Osteocyte (in vitro differentiated cells): Measurements from ENCODE around the gene APC2. TPM values are rescaled to one million over a fixed set of nuclear protein-coding genes. Genes with fewer than 3 reads are reported as not detected.
A peak's percentile ranks its signal among the peaks of the same experiment; 100 is the strongest.
"Not testable (repeated sequence)": the region's sequence is repeated elsewhere in the genome, so short reads cannot be mapped to it uniquely, and the experiment has no call there.

Experiments
- DNase-seq: peaks from one replicate; pipeline ENCODE4 v3.0.0; 2021; ENCODE audit warnings: mixed read lengths; ENCODE audit not compliant: unreplicated experiment; ENCODE audit errors: extremely low spot score
- H3K27ac Mint-ChIP-seq: one replicate; pipeline ENCODE4 v1.8.0; 2021; ENCODE audit warnings: mild to moderate bottlenecking, mixed read lengths; ENCODE audit not compliant: unreplicated experiment
- H3K27me3 Mint-ChIP-seq: one replicate; pipeline ENCODE4 v1.8.0; 2021; ENCODE audit warnings: mixed read lengths; ENCODE audit not compliant: unreplicated experiment
- H3K36me3 Mint-ChIP-seq: one replicate; pipeline ENCODE4 v1.8.0; 2021; ENCODE audit warnings: mixed read lengths; ENCODE audit not compliant: unreplicated experiment
- H3K4me1 Mint-ChIP-seq: one replicate; pipeline ENCODE4 v1.8.0; 2021; ENCODE audit warnings: mixed read lengths; ENCODE audit not compliant: unreplicated experiment
- H3K4me3 Mint-ChIP-seq: one replicate; pipeline ENCODE4 v1.8.0; 2021; ENCODE audit warnings: mild to moderate bottlenecking, moderate library complexity, mixed read lengths; ENCODE audit not compliant: unreplicated experiment
- H3K9me3 Mint-ChIP-seq: one replicate; pipeline ENCODE4 v1.8.0; 2021; ENCODE audit warnings: mixed read lengths; ENCODE audit not compliant: unreplicated experiment
- CTCF ChIP-seq: fragments of 200-600 bp; sonication (generic); IDR thresholded peaks from 2 replicates; pipeline ENCODE4 v1.5.0; 2021; ENCODE audit warnings: antibody characterized with exemption, mild to moderate bottlenecking, moderate library complexity
- total RNA-seq: library from RNA; stranded (reverse); gene quantifications from 2 replicates; pipeline ENCODE4 v1.2.1, GENCODE V29; 2021

The APC2 gene
- total RNA-seq, 1 donor from 2014 or later: 1.2 TPM

- Mint-ChIP-seq H3K4me3 (peak overlapping the region; percentile 99), H3K27ac (peak overlapping the region; percentile 99), H3K36me3 (peaks cover 24% of the 10 kb centered on the region), H3K27me3 (no peaks in the 10 kb centered on the region), H3K9me3 (no peaks in the 10 kb centered on the region), H3K4me1 (peaks cover 25% of the 10 kb centered on the region)
- no peak for DNase-seq
- TF ChIP-seq CTCF: no peak
These were observed 12.3 kb upstream of the APC2 start for GRCh38 chr19:1437609-1438008.

GRCh38 chr19:1438035-1438932, 11.6 kb upstream of the APC2 start, which contains the start of gene RPS15:
Gene RPS15, plus strand, starts transcription at chr19:1438396. Its CDS starts 30 bp downstream, at chr19:1438426.
- TF ChIP-seq CTCF: peak; percentile 95
- DNase-seq: peak; percentile 99
- no peaks in the 10 kb centered on the region for H3K9me3 Mint-ChIP-seq
- H3K4me3 Mint-ChIP-seq: peak within 1 kb of the TSS; percentile 99
- peaks cover 24% of the 10 kb centered on the region for H3K36me3 Mint-ChIP-seq
- peak within 1 kb of the TSS; percentile 99 for H3K27ac Mint-ChIP-seq
- peaks cover 25% of the 10 kb centered on the region for H3K4me1 Mint-ChIP-seq
- H3K27me3 Mint-ChIP-seq: no peaks in the 10 kb centered on the region

- no peak for TF ChIP-seq CTCF
- Mint-ChIP-seq H3K27me3 (no peaks in the 10 kb centered on the region), H3K36me3 (peaks cover 24% of the 10 kb centered on the region), H3K27ac (peak overlapping the region; percentile 99), H3K4me3 (peak overlapping the region; percentile 99), H3K9me3 (no peaks in the 10 kb centered on the region), H3K4me1 (peaks cover 29% of the 10 kb centered on the region)
- DNase-seq: no peak
These were observed 11.0 kb upstream of the APC2 start for GRCh38 chr19:1438933-1439354.

- Mint-ChIP-seq H3K4me3 (peak overlapping the region; percentile 99), H3K36me3 (peaks cover 24% of the 10 kb centered on the region), H3K4me1 (peaks cover 31% of the 10 kb centered on the region), H3K27ac (peak overlapping the region; percentile 99)
- H3K9me3 Mint-ChIP-seq, H3K27me3 Mint-ChIP-seq, DNase-seq: not testable (repeated sequence)
These were observed 10.2 kb upstream of the APC2 start for GRCh38 chr19:1439525-1440417.

GRCh38 chr19:1440418-1440801, 9.5 kb upstream of the APC2 start:
- Mint-ChIP-seq H3K9me3 (no peaks in the 10 kb centered on the region), H3K36me3 (peaks cover 21% of the 10 kb centered on the region), H3K27ac (no peak overlapping the region), H3K27me3 (no peaks in the 10 kb centered on the region), H3K4me3 (peak overlapping the region; percentile 59), H3K4me1 (peaks cover 36% of the 10 kb centered on the region)
- TF ChIP-seq CTCF: no peak
- no peak for DNase-seq
